K562 (cell line): ENCODE data around the gene AIG1. TPM values are rescaled to one million over a fixed set of nuclear protein-coding genes. Genes with fewer than 3 reads are reported as not detected.

ENCODE experiments used
- ATAC-seq: fragments of 200-7000 bp; cut with Tn5 transposase; 3 replicates; pipeline ENCODE4 v1.9.1; 2020; ENCODE audit warnings: moderate library complexity
- BruUV-seq: library from RNA; stranded (reverse); fragments of 400-500 nt; replicated peaks from 2 replicates; lab custom pipeline; 2021; lab: Mats Ljungman, UMichigan
- CTCF ChIA-PET: fragments of 300-600 bp; formaldehyde crosslinking; extraction: SDS; loops from one replicate; lab custom pipeline; 2021; ENCODE audit warnings: low intra/inter-chr PET ratio; lab: Yijun Ruan, JAX
- POLR2A ChIA-PET: fragments of 300-600, 350-650 bp; sonication (Branson Sonifier 250); formaldehyde crosslinking; extraction: SDS; loops from one replicate; lab custom pipeline; 2021; ENCODE audit warnings: antibody characterized with exemption, inconsistent platforms; lab: Yijun Ruan, JAX
- DNase-seq, 4 experiments: peaks; one replicate each; pipeline versions ENCODE4 v3.0.0 to v3.0.0-alpha.2; 2011 to 2018; ENCODE audit warnings: low spot score in 3 of 4, mixed read lengths in 3 of 4; ENCODE audit errors: extremely low read depth in 1 of 4
- FAIRE-seq: peaks from 2 replicates; lab custom pipeline; 2011; peaks lifted over from hg19 to GRCh38; lab: Jason Lieb, UNC
- H2AFZ ChIP-seq: 2 replicates; pipeline ENCODE4 v1.6.0; 2011; ENCODE audit warnings: low read depth, low read length, control low read depth, inconsistent platforms
- H3K27ac ChIP-seq: fragments of 200-600 bp; 3 replicates; pipeline ENCODE4 v1.8.0; 2011; ENCODE audit warnings: low read depth, mild to moderate bottlenecking, control low read depth, inconsistent platforms, low read length, moderate library complexity, mixed read lengths; ENCODE audit errors: extremely low read depth
- H3K27me3 ChIP-seq, 2 experiments: fragments of 300-600 bp in 1 of 2; 2 replicates in 1 of 2; 3 replicates in 1 of 2; pipeline versions ENCODE4 v1.6.0 to v1.8.0; 2011; ENCODE audit warnings: inconsistent platforms in 2 of 2, low read length in 2 of 2, mild to moderate bottlenecking in 1 of 2, mixed read lengths in 1 of 2, moderate library complexity in 1 of 2; ENCODE audit not compliant: control insufficient read depth in 2 of 2, insufficient read depth in 2 of 2
- H3K36me3 ChIP-seq: fragments of 300-600 bp; 3 replicates; pipeline ENCODE4 v1.8.0; 2011; ENCODE audit warnings: mild to moderate bottlenecking, low read length, inconsistent platforms; ENCODE audit not compliant: control insufficient read depth, insufficient read depth
- H3K4me1 ChIP-seq, 2 experiments: fragments of 200-600 bp in 1 of 2; replicated peaks in 1 of 2; 2 replicates in 1 of 2; 3 replicates in 1 of 2; pipeline versions ENCODE4 v1.5.1 to v1.8.0; 2011; ENCODE audit warnings: inconsistent platforms in 2 of 2, low read length in 2 of 2, mild to moderate bottlenecking in 1 of 2, mixed read lengths in 1 of 2, moderate library complexity in 1 of 2; ENCODE audit not compliant: control insufficient read depth in 2 of 2, insufficient read depth in 2 of 2
- H3K4me2 ChIP-seq: 2 replicates; pipeline ENCODE4 v1.6.1; 2011; ENCODE audit warnings: low read length, control low read depth, inconsistent platforms, mixed read lengths; ENCODE audit not compliant: insufficient read depth
- H3K4me3 ChIP-seq: fragments of 200-600 bp; sonication (generic), shearing (Covaris generic); 2 replicates; pipeline ENCODE4 v1.5.1; 2016; ENCODE audit warnings: control low read depth, inconsistent platforms
- H3K79me2 ChIP-seq: fragments of 200-600 bp; 3 replicates; pipeline ENCODE4 v1.8.0; 2011; ENCODE audit warnings: low read length, inconsistent platforms; ENCODE audit not compliant: control insufficient read depth, insufficient read depth
- H3K9ac ChIP-seq, 2 experiments: 2 replicates each; pipeline versions ENCODE4 v1.6.0 to v1.6.1; 2011; ENCODE audit warnings: low read depth in 2 of 2, low read length in 2 of 2, control low read depth in 1 of 2, inconsistent platforms in 1 of 2, mild to moderate bottlenecking in 1 of 2, mixed read lengths in 1 of 2; ENCODE audit not compliant: insufficient read depth in 1 of 2
- H3K9me1 ChIP-seq: one replicate; pipeline ENCODE4 v1.6.0; 2011; ENCODE audit warnings: inconsistent platforms, mild to moderate bottlenecking, low read length, moderate library complexity; ENCODE audit not compliant: control insufficient read depth, insufficient read depth
- H3K9me3 ChIP-seq: replicated peaks from 2 replicates; pipeline ENCODE4 v1.5.1; 2011; ENCODE audit warnings: low read depth, low read length, inconsistent platforms; ENCODE audit not compliant: control insufficient read depth, insufficient read depth
- H4K20me1 ChIP-seq: replicated peaks from 2 replicates; pipeline ENCODE4 v1.6.1; 2011; ENCODE audit warnings: low read length, inconsistent platforms, mixed read lengths; ENCODE audit not compliant: control insufficient read depth, insufficient read depth
- BRD4 ChIP-seq: fragments of 200-600 bp; sonication (generic); IDR thresholded peaks from 2 replicates; pipeline ENCODE4 v1.6.1; 2017; ENCODE audit warnings: inconsistent platforms
- CXXC5 ChIP-seq: fragments of 250-450 bp; sonication (Bioruptor Pico); IDR thresholded peaks from 2 replicates; pipeline ENCODE4 v1.8.0; 2022; ENCODE audit warnings: inconsistent platforms, mild to moderate bottlenecking, moderate library complexity
- EHMT2 ChIP-seq: fragments of 450-650 bp; IDR thresholded peaks from 2 replicates; pipeline ENCODE4 v1.6.1; 2018; ENCODE audit warnings: antibody characterized with exemption
- EP300 ChIP-seq: IDR thresholded peaks from 2 replicates; pipeline ENCODE4 v1.6.1; 2012; ENCODE audit warnings: low read length, improper control_type of control experiment
- ESRRA ChIP-seq: fragments of 450-650 bp; IDR thresholded peaks from 2 replicates; pipeline ENCODE4 v1.6.1; 2014; ENCODE audit warnings: low read depth, mild to moderate bottlenecking, moderate library complexity, borderline replicate concordance
- ETV1 ChIP-seq: fragments of 450-650 bp; conservative IDR thresholded peaks from 2 replicates; pipeline ENCODE4 v1.6.1; 2016; ENCODE audit warnings: missing genetic modification characterization, control low read depth, low read depth, missing compliant biosample characterization
- KDM1A ChIP-seq, 2 experiments: fragments of 450-650 bp; IDR thresholded peaks; 2 replicates each; pipeline ENCODE4 v1.6.1; 2016; ENCODE audit warnings: mild to moderate bottlenecking in 2 of 2
- L3MBTL2 ChIP-seq: fragments of 450-650 bp; IDR thresholded peaks from 2 replicates; pipeline ENCODE4 v1.6.1; 2016; ENCODE audit warnings: mild to moderate bottlenecking, moderate library complexity
- MIER1 ChIP-seq: fragments of 450-650 bp; IDR thresholded peaks from 2 replicates; pipeline ENCODE4 v1.6.1; 2016; ENCODE audit warnings: antibody characterized with exemption, mild to moderate bottlenecking, low read depth
- POLR2AphosphoS2 ChIP-seq: IDR thresholded peaks from 2 replicates; pipeline ENCODE4 v1.6.1; 2012; ENCODE audit warnings: low read length, improper control_type of control experiment
- PURB ChIP-seq: sonication (generic); formaldehyde crosslinking; IDR thresholded peaks from 2 replicates; pipeline ENCODE4 v1.9.0; 2021; ENCODE audit warnings: low read depth, mild to moderate bottlenecking, missing genetic modification reagents
- SETDB1 ChIP-seq: IDR thresholded peaks from one replicate; pipeline ENCODE4 v1.6.1; 2012; ENCODE audit warnings: low read length, control low read depth, inconsistent platforms
- SMAD1 ChIP-seq: fragments of 150-350 bp; IDR thresholded peaks from 2 replicates; pipeline ENCODE4 v1.6.1; 2014; ENCODE audit warnings: low read length, low read depth; ENCODE audit not compliant: partially characterized antibody
- SMARCE1 ChIP-seq: fragments of 450-650 bp; IDR thresholded peaks from 2 replicates; pipeline ENCODE4 v1.7.1; 2016; ENCODE audit warnings: mild to moderate bottlenecking
- TEAD2 ChIP-seq: fragments of 450-650 bp; IDR thresholded peaks from 2 replicates; pipeline ENCODE4 v1.6.1; 2016; ENCODE audit warnings: missing genetic modification characterization, control low read depth, missing compliant biosample characterization
- THRAP3 ChIP-seq: fragments of 450-650 bp; IDR thresholded peaks from 2 replicates; pipeline ENCODE4 v1.6.1; 2016; ENCODE audit warnings: mild to moderate bottlenecking, inconsistent platforms, borderline replicate concordance
- ZBTB8A ChIP-seq: fragments of 450-650 bp; IDR thresholded peaks from 2 replicates; pipeline ENCODE4 v1.6.1; 2018; ENCODE audit warnings: mild to moderate bottlenecking, moderate library complexity; ENCODE audit not compliant: partially characterized antibody
- ZNF175 ChIP-seq: fragments of 200-800 bp; sonication (Bioruptor generic); IDR thresholded peaks from 2 replicates; pipeline ENCODE4 v1.6.1; 2016; ENCODE audit warnings: low read depth, mild to moderate bottlenecking, missing genetic modification characterization, missing compliant biosample characterization
- ZNF77 ChIP-seq: fragments of 250-450 bp; sonication (Bioruptor Pico); IDR thresholded peaks from 2 replicates; pipeline ENCODE4 v1.5.0; 2020
- ZNF778 ChIP-seq: fragments of 450-650 bp; formaldehyde crosslinking; IDR thresholded peaks from 2 replicates; pipeline ENCODE4 v1.4.0; 2020; ENCODE audit warnings: mild to moderate bottlenecking, moderate library complexity
- WGBS: fragments of 100-300 bp; shearing (Covaris generic); methylation state at CpG from one replicate; pipeline ENCODE4 v1.1.6; 2016; ENCODE audit warnings: low coverage, mixed read lengths; ENCODE audit not compliant: insufficient coverage; ENCODE audit errors: missing lambda C conversion rate; 5-methylcytosine and 5-hydroxymethylcytosine counted together
- in situ Hi-C: fragments of 300-500 bp; cut with MboI; formaldehyde crosslinking; loops from 4 replicates; pipeline ENCODE4 v1.15.0; 2018; ENCODE audit warnings: inconsistent platforms, mixed read lengths
- intact Hi-C: fragments of 100-400 bp; cut with micrococcal nuclease; formaldehyde crosslinking; loops from 2 replicates; pipeline ENCODE4 v1.14.2; 2022
- polyA plus RNA-seq, 8 experiments: library from polyadenylated mRNA; depleted of rRNA in 4 of 8; stranded (reverse) in 5 of 8; unstranded in 3 of 8; fragments of >200 nt; fragmentation: Nextera tagmentation in 2 of 8; fragmentation: Illumina TruSeq in 1 of 8; extraction: Ambion mirVana in 2 of 8; extraction: Trizol in 1 of 8; gene quantifications; 2 replicates each; pipeline versions ENCODE4 v1.2.1 to v1.2.3, GENCODE V29; 2011 to 2014; ENCODE audit warnings: inconsistent platforms in 1 of 8, missing spikeins in 1 of 8
- total RNA-seq, 7 experiments: library from RNA; depleted of rRNA in 6 of 7; stranded (reverse); fragments of >200 nt in 6 of 7; fragmentation: Illumina TruSeq in 2 of 7; extraction: Trizol in 2 of 7; gene quantifications; 2 replicates each; pipeline versions ENCODE4 v1.2.1 to v1.2.3, GENCODE V29; 2011 to 2021; ENCODE audit warnings: low replicate concordance in 1 of 7
- TF ChIP-seq, protein P1 (sequence below): fragments of 250-450 bp; sonication (Bioruptor Pico); IDR thresholded peaks from 2 replicates; pipeline ENCODE4 v1.8.0; 2021; ENCODE audit warnings: borderline replicate concordance, mild to moderate bottlenecking, moderate library complexity; ENCODE audit not compliant: poor library complexity, severe bottlenecking
- TF ChIP-seq, protein P2 (sequence below): fragments of 450-650 bp; IDR thresholded peaks from 2 replicates; pipeline ENCODE4 v1.6.1; 2017; ENCODE audit warnings: antibody characterized with exemption, mild to moderate bottlenecking

Gene AIG1
- total and polyA plus RNA-seq, 9 of the 15 experiments (the other 6 are each of a cell fraction or from before 2014, with no cell fraction given) = 74.8 to 333 (median 127) TPM

DNA sequence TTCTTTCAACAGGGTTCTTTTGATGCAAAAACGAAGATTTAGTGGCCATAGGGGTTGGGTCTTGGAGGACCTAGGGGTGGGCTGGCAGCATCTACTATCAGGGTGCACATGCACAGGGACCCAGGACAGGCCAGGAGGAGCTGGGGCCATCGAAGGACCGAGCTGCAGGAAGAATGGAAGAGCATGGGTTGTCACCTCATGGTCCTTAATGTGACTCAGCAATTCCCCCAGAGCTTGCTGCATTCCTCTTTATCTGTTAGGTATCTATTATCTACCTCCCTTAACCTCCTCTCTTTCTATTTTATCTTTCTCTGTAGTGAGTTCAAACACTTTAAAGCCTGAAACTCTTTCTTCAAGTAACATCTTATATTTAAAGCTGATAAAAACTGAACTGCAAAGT, 167.0 kb downstream of the AIG1 start:
- H3K27me3 ChIP-seq = no peaks in the 10 kb centered on the region
- H2AFZ ChIP-seq = no peak overlapping the region; the same call in 1 of the 2 replicates
- BruUV-seq = no TSS peak
- no peak overlapping the region; a peak in 1 of 4 replicates for H3K9ac ChIP-seq
- in situ Hi-C loops = no loop called here
- no peaks in the 10 kb centered on the region for H3K9me1 ChIP-seq
- FAIRE-seq (peak; percentile 64), DNase-seq (peak in 2 of 4 experiments; percentile 34 to 52), ATAC-seq (peak; percentile 77)
- H4K20me1 ChIP-seq = no peaks in the 10 kb centered on the region
- ChIA-PET CTCF (no interaction called here), POLR2A (no interaction called here)
- H3K79me2 ChIP-seq = no peaks in the 10 kb centered on the region
- H3K27ac ChIP-seq = peak overlapping the region; percentile 9; the same call in 1 of the 3 replicates
- intact Hi-C loops = no loop called here
- H3K4me3 ChIP-seq = no peak overlapping the region
- 14% methylated on average over 3 of the region's 3 CpGs for WGBS
- no peak overlapping the region for H3K4me2 ChIP-seq
- H3K9me3 ChIP-seq = no peaks in the 10 kb centered on the region
- H3K36me3 ChIP-seq = peaks cover 67% of the 10 kb centered on the region; the same call in 2 of the 3 replicates
- peaks cover 8% of the 10 kb centered on the region in 2 experiments; a peak in 3 of 5 replicates for H3K4me1 ChIP-seq
- TF ChIP-seq, protein P1, sequence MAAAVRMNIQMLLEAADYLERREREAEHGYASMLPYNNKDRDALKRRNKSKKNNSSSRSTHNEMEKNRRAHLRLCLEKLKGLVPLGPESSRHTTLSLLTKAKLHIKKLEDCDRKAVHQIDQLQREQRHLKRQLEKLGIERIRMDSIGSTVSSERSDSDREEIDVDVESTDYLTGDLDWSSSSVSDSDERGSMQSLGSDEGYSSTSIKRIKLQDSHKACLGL (CRISPR knock-in tag) = no peak
- no peak for TF ChIP-seq TEAD2 (tag)
- no peak for TF ChIP-seq ZNF175 (CRISPR knock-in tag)
- no peak for TF ChIP-seq CXXC5 (CRISPR knock-in tag)
- TF ChIP-seq KDM1A (IDR thresholded peaks at IDR 0.05) = no peak
- 0 out of 2 replicates have a peak, but pooled peaks have one; percentile 24 for TF ChIP-seq EP300
- no peak for TF ChIP-seq ZNF77
- no peak for TF ChIP-seq SETDB1
- TF ChIP-seq, protein P2, sequence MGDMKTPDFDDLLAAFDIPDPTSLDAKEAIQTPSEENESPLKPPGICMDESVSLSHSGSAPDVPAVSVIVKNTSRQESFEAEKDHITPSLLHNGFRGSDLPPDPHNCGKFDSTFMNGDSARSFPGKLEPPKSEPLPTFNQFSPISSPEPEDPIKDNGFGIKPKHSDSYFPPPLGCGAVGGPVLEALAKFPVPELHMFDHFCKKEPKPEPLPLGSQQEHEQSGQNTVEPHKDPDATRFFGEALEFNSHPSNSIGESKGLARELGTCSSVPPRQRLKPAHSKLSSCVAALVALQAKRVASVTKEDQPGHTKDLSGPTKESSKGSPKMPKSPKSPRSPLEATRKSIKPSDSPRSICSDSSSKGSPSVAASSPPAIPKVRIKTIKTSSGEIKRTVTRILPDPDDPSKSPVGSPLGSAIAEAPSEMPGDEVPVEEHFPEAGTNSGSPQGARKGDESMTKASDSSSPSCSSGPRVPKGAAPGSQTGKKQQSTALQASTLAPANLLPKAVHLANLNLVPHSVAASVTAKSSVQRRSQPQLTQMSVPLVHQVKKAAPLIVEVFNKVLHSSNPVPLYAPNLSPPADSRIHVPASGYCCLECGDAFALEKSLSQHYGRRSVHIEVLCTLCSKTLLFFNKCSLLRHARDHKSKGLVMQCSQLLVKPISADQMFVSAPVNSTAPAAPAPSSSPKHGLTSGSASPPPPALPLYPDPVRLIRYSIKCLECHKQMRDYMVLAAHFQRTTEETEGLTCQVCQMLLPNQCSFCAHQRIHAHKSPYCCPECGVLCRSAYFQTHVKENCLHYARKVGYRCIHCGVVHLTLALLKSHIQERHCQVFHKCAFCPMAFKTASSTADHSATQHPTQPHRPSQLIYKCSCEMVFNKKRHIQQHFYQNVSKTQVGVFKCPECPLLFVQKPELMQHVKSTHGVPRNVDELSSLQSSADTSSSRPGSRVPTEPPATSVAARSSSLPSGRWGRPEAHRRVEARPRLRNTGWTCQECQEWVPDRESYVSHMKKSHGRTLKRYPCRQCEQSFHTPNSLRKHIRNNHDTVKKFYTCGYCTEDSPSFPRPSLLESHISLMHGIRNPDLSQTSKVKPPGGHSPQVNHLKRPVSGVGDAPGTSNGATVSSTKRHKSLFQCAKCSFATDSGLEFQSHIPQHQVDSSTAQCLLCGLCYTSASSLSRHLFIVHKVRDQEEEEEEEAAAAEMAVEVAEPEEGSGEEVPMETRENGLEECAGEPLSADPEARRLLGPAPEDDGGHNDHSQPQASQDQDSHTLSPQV = 0 out of 2 replicates have a peak, but pooled peaks have one; percentile 55
- TF ChIP-seq ETV1 (tag) = no peak
- TF ChIP-seq SMARCE1 = 0 out of 2 replicates have a peak, but pooled peaks have one; percentile 16
- 0 out of 2 replicates have a peak, but pooled peaks have one; percentile 20 for TF ChIP-seq EHMT2
- no peak for TF ChIP-seq SMAD1
- TF ChIP-seq PURB = no peak
- TF ChIP-seq THRAP3 = no peak
- no peak for TF ChIP-seq ESRRA
- no peak for TF ChIP-seq BRD4
- TF ChIP-seq L3MBTL2 = peak; percentile 81
- TF ChIP-seq ZBTB8A = no peak
- no peak for TF ChIP-seq ZNF778 (CRISPR knock-in tag)
- TF ChIP-seq MIER1 = no peak
- TF ChIP-seq POLR2AphosphoS2 = no peak
